ENCODE measurements around the gene JTB. TPM values are rescaled to one million over a fixed set of nuclear protein-coding genes. Genes with fewer than 3 reads are reported as not detected.
A peak's percentile ranks its signal among the peaks of the same experiment; 100 is the strongest.
"Not testable (repeated sequence)": the region's sequence is repeated elsewhere in the genome, so short reads cannot be mapped to it uniquely, and the experiment has no call there.

JTB gene
- total RNA-seq (2021; fragmentation: NEBNext Ultra II Directional; extraction: Animal tissue kit (Norgen Biotek cat#: 25700)), result 100 to 1,000 TPM in 5 of 6 experiments, 10 to 100 TPM in 1; 99.3 to 128 (median 109) TPM
- long read RNA-seq, transcript JTB-201 (5 exons, 1,287 nt), result major isoform, 138 of 154 reads
- long read RNA-seq, partial matches to known transcripts, result 2 of 154 reads
- long read RNA-seq, other reads (novel, unspliced or antisense), result 11 of 154 reads

DNA sequence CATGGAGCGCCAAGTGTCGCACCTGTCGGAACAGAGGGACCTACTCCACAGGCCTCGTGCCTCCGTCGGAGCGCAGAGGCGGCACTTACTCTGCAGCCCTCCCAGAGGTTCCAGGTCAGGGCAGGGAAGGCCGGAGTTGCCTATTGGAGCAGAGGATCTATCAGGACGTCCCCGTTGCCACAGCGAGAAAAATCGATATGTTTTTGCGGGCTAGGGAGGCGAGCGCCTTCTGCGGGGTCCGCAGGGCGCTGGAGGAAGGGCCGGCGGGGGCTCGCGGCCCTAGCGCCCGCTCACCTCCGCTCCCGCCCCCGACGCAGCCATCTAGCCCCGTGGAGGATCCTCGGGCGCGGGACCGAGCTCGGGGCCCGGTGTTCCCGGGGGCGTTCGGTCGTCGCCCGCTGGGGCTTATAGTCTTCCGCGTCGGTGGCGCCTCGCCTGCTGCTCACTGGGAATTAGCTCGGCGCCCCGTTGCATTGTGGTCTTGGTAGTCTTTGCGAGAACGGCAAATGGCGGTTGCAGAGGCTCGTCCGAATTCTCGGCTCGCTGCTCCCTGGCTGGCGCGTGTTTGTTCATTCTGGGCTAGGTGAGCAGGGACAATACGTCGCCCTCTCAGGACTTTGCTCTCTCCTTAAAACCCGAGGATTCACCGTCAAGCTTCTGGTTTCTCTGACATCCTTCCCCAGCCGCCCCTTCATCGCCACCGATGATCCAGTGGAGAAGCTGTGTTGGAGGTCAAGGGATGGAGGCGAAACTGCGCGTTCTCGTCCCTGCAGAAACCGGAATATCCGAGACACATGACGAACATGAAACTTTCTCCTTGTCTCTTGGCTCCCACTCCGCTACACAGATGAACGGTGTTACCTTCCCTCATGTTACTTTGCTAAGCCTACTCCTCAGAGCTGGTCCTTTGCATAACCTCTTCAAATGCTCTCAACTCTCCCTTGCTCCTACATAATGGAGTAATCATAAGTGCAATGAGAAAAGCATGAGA, at the start of gene JTB:
Gene JTB, minus strand, starts transcription at position 425 of the 991 bp plus-strand sequence. Its CDS starts 422 bp downstream, at position 3.
- peak; percentile 79 for DNase-seq
- Mint-ChIP-seq H3K4me1 (ENCODE audit: low read depth) (peaks cover 26% of the 10 kb centered on the region), H3K36me3 (ENCODE audit: low read depth) (peaks cover 45% of the 10 kb centered on the region), H3K9me3 (no peaks in the 10 kb centered on the region), H3K4me3 (peak within 1 kb of the TSS; percentile 98), H3K27me3 (ENCODE audit: insufficient read depth) (peaks cover 8% of the 10 kb centered on the region), H3K27ac (peak within 1 kb of the TSS; percentile 89)
- TF ChIP-seq, protein P1, sequence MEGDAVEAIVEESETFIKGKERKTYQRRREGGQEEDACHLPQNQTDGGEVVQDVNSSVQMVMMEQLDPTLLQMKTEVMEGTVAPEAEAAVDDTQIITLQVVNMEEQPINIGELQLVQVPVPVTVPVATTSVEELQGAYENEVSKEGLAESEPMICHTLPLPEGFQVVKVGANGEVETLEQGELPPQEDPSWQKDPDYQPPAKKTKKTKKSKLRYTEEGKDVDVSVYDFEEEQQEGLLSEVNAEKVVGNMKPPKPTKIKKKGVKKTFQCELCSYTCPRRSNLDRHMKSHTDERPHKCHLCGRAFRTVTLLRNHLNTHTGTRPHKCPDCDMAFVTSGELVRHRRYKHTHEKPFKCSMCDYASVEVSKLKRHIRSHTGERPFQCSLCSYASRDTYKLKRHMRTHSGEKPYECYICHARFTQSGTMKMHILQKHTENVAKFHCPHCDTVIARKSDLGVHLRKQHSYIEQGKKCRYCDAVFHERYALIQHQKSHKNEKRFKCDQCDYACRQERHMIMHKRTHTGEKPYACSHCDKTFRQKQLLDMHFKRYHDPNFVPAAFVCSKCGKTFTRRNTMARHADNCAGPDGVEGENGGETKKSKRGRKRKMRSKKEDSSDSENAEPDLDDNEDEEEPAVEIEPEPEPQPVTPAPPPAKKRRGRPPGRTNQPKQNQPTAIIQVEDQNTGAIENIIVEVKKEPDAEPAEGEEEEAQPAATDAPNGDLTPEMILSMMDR (IDR thresholded peaks at IDR 0.05), result no peak; the same call in 1 of the 2 replicates

GRCh38 chr1:154019940-154020339, 42.5 kb upstream of the JTB start:
- Mint-ChIP-seq H3K9me3 (no peaks in the 10 kb centered on the region), H3K27me3 (ENCODE audit: insufficient read depth) (peaks cover 1% of the 10 kb centered on the region; the same call in 1 of the 2 replicates), H3K27ac (no peak overlapping the region), H3K4me3 (no peak overlapping the region), H3K4me1 (ENCODE audit: low read depth) (no peaks in the 10 kb centered on the region), H3K36me3 (ENCODE audit: low read depth) (no peaks in the 10 kb centered on the region)
- TF ChIP-seq, protein P1 (IDR thresholded peaks at IDR 0.05), result no peak
- no peak for DNase-seq

- no peaks in the 10 kb centered on the region for H3K9me3 Mint-ChIP-seq
- peaks cover 6% of the 10 kb centered on the region for H3K4me1 Mint-ChIP-seq (ENCODE audit: low read depth)
- H3K27ac Mint-ChIP-seq, result no peak overlapping the region
- DNase-seq, result no peak
- no peak overlapping the region for H3K4me3 Mint-ChIP-seq
- peaks cover 1% of the 10 kb centered on the region; the same call in 1 of the 2 replicates for H3K27me3 Mint-ChIP-seq (ENCODE audit: insufficient read depth)
- TF ChIP-seq, protein P1 (IDR thresholded peaks at IDR 0.05), result no peak
- H3K36me3 Mint-ChIP-seq (ENCODE audit: low read depth), result no peaks in the 10 kb centered on the region
Observed at GRCh38 chr1:154019269-154019668, 41.8 kb upstream of the JTB start.

- TF ChIP-seq, protein P1 (IDR thresholded peaks at IDR 0.05), result peak; percentile 25; the same call in 1 of the 2 replicates
- peaks cover 1% of the 10 kb centered on the region; the same call in 1 of the 2 replicates for H3K27me3 Mint-ChIP-seq (ENCODE audit: insufficient read depth)
- H3K9me3 Mint-ChIP-seq, result no peaks in the 10 kb centered on the region
- H3K4me1 Mint-ChIP-seq (ENCODE audit: low read depth), result peaks cover 10% of the 10 kb centered on the region
- no peak overlapping the region for H3K4me3 Mint-ChIP-seq
- peak overlapping the region; percentile 7; the same call in 1 of the 2 replicates for H3K27ac Mint-ChIP-seq
- DNase-seq, result peak; percentile 74
- H3K36me3 Mint-ChIP-seq (ENCODE audit: low read depth), result no peaks in the 10 kb centered on the region
Observed at GRCh38 chr1:154014154-154014907, 36.9 kb upstream of the JTB start.

- not testable (repeated sequence) for H3K9me3 Mint-ChIP-seq; H3K27me3 Mint-ChIP-seq (ENCODE audit: insufficient read depth); H3K27ac Mint-ChIP-seq; H3K4me3 Mint-ChIP-seq; H3K36me3 Mint-ChIP-seq (ENCODE audit: low read depth); DNase-seq
- peaks cover 10% of the 10 kb centered on the region for H3K4me1 Mint-ChIP-seq (ENCODE audit: low read depth)
Observed at GRCh38 chr1:154012543-154012942, 35.1 kb upstream of the JTB start.

Data from HFFc6 (cell line).